GM12864 (cell line): Measurements from ENCODE around the gene PLXNC1.

ENCODE experiments used
- DNase-seq: peaks from one replicate; pipeline ENCODE4 v3.0.0-alpha.2; 2011; ENCODE audit warnings: low read depth
- H3K4me3 ChIP-seq: 2 replicates; pipeline ENCODE4 v1.5.1; 2011; ENCODE audit warnings: mild to moderate bottlenecking, low read depth, low read length, control low read depth
- CTCF ChIP-seq: IDR thresholded peaks from 2 replicates; pipeline ENCODE4 v1.5.1; 2011; ENCODE audit warnings: low read depth, mild to moderate bottlenecking, moderate library complexity, low read length, control low read depth, inconsistent platforms; ENCODE audit errors: missing control alignments

The PLXNC1 gene

DNA sequence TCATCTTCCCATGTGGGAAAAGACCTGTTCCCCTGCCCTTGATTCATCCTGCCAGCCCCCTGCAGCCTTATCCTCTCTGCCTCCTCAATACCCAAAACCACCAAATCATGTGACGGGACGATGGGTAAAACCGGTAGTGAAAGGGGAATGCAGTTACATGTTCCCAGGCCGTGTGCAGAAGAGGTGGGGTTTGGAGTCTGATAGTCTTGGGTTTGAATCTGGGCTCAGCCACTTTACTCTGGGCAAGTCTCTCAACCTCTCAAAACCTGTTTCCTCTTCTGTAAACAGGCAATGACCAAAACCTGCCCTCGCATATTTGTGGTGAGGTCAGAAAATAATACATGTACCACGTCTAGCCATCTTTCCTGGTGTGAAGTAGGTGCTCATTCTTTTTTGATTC, 123.0 kb downstream of the PLXNC1 start:
- TF ChIP-seq CTCF, result no peak
- H3K4me3 ChIP-seq, result no peak overlapping the region
- peak; percentile 61 for DNase-seq

- no peak for TF ChIP-seq CTCF
- no peak overlapping the region for H3K4me3 ChIP-seq
- DNase-seq, result no peak
Measured at GRCh38 chr12:94272280-94272679, 123.9 kb downstream of the PLXNC1 start.

DNA sequence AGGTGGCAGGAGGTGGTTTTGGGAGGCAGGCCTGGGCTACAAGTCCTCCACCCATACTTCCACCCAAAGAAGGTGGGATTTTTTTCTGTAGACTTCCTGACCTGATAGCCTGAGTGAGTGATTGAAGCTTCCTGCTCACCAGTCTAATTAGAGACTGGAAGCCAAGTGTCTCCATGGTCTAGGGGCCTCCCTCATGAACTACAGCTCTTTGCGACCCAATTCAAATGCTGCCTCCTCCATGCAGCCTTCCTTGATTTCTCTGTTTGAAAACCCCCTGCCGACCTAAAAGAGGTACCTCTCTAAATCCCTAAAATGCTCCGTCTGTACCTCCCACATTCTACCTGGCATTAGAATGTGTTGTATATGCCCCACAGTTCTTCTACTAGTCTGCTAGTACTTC, 124.9 kb downstream of the PLXNC1 start:
- no peak overlapping the region for H3K4me3 ChIP-seq
- DNase-seq, result no peak
- no peak for TF ChIP-seq CTCF

GRCh38 chr12:94276725-94277124, 128.3 kb downstream of the PLXNC1 start:
- no peak for DNase-seq
- no peak for TF ChIP-seq CTCF
- no peak overlapping the region for H3K4me3 ChIP-seq

GRCh38 chr12:94277426-94278000, 129.1 kb downstream of the PLXNC1 start:
- no peak for DNase-seq
- no peak overlapping the region for H3K4me3 ChIP-seq
- TF ChIP-seq CTCF, result no peak

GRCh38 chr12:94280063-94280462, 131.7 kb downstream of the PLXNC1 start:
- H3K4me3 ChIP-seq, result no peak overlapping the region
- DNase-seq, result no peak
- no peak for TF ChIP-seq CTCF

DNA sequence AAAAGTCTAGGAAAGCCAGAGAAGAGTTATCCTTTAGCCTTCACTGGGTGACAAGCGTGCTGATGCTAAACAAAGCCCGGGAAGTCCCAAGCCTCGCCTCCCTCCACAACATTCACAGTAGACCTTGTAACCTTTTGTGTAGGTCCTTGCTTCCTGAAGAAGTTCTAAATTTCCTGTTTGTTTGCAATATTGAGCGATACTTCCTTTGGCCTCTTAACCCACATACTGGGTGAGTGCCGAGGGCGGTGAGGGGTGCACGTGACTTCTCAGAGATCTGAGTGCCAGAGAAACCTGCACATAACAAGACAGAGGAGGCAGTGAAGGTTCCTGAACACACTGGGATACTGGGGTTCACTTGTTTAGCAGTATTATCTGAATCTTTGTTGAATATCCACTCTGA, 134.3 kb downstream of the PLXNC1 start:
- H3K4me3 ChIP-seq, result no peak overlapping the region
- no peak for TF ChIP-seq CTCF
- DNase-seq, result no peak
